SK-N-SH (cell line): ENCODE data around the gene CMC2. TPM values are rescaled to one million over a fixed set of nuclear protein-coding genes. Genes with fewer than 3 reads are reported as not detected.

ENCODE experiments used
- CTCF ChIA-PET: fragments of 300-600, 350-600 bp; formaldehyde crosslinking; extraction: SDS; loops from one replicate; lab custom pipeline; 2021; lab: Yijun Ruan, JAX
- POLR2A ChIA-PET: fragments of 350-600 bp; sonication (Branson Sonifier 250); formaldehyde crosslinking; extraction: SDS; loops from one replicate; lab custom pipeline; 2020; ENCODE audit warnings: antibody characterized with exemption, inconsistent platforms; lab: Yijun Ruan, JAX
- DNase-seq: peaks from one replicate; pipeline ENCODE4 v3.0.0; 2012
- H2AFZ ChIP-seq: fragments of 200-600 bp; sonication (generic); 2 replicates; pipeline ENCODE4 v1.8.1; 2016; ENCODE audit warnings: antibody characterized with exemption, mild to moderate bottlenecking, low read depth
- H3F3A ChIP-seq: fragments of 200-600 bp; sonication (generic); replicated peaks from 2 replicates; pipeline ENCODE3; 2016; ENCODE audit warnings: antibody characterized with exemption, mild to moderate bottlenecking; ENCODE audit not compliant: insufficient read depth
- H3K27ac ChIP-seq, 2 experiments: fragments of 200-500 bp in 1 of 2; fragments of 200-600 bp in 1 of 2; sonication (Bioruptor generic) in 1 of 2; sonication (generic), shearing (Covaris generic) in 1 of 2; 2 replicates each; pipeline versions ENCODE4 v1.5.1 to v1.6.1; 2014 to 2016; ENCODE audit warnings: low read depth in 2 of 2, inconsistent platforms in 1 of 2, low read length in 1 of 2, mild to moderate bottlenecking in 1 of 2, mixed read lengths in 1 of 2
- H3K27me3 ChIP-seq: fragments of 200-600 bp; sonication (generic), shearing (Covaris generic); 2 replicates; pipeline ENCODE4 v1.6.1; 2016; ENCODE audit warnings: mixed run types; ENCODE audit not compliant: insufficient read depth
- H3K36me3 ChIP-seq, 2 experiments: fragments of 200-500 bp in 1 of 2; fragments of 200-600 bp in 1 of 2; sonication (Bioruptor generic) in 1 of 2; sonication (generic) in 1 of 2; replicated peaks in 1 of 2; 2 replicates each; pipeline versions ENCODE3 to v1.5.1; 2014 to 2016; ENCODE audit warnings: low read length in 1 of 2, mild to moderate bottlenecking in 1 of 2; ENCODE audit not compliant: insufficient read depth in 2 of 2, control insufficient read depth in 1 of 2
- H3K4me1 ChIP-seq, 2 experiments: fragments of 200-500 bp in 1 of 2; fragments of 200-600 bp in 1 of 2; sonication (Bioruptor generic) in 1 of 2; sonication (generic), shearing (Covaris generic) in 1 of 2; 2 replicates each; pipeline versions ENCODE4 v1.5.1 to v1.6.1; 2014 to 2016; ENCODE audit warnings: low read depth in 1 of 2, low read length in 1 of 2, mixed run types in 1 of 2; ENCODE audit not compliant: insufficient read depth in 2 of 2, control insufficient read depth in 1 of 2
- H3K4me2 ChIP-seq: fragments of 200-600 bp; sonication (generic), shearing (Covaris generic); 2 replicates; pipeline ENCODE4 v1.6.1; 2017; ENCODE audit warnings: mixed run types
- H3K4me3 ChIP-seq, 2 experiments: fragments of 200-500 bp in 1 of 2; fragments of 200-600 bp in 1 of 2; sonication (Bioruptor generic) in 1 of 2; sonication (generic), shearing (Covaris generic) in 1 of 2; 2 replicates each; pipeline versions ENCODE4 v1.5.1 to v1.8.1; 2014 to 2016; ENCODE audit warnings: low read depth in 2 of 2, inconsistent platforms in 1 of 2, low read length in 1 of 2, mild to moderate bottlenecking in 1 of 2, mixed read lengths in 1 of 2, moderate library complexity in 1 of 2
- H3K79me2 ChIP-seq: fragments of 200-600 bp; sonication (generic); 2 replicates; pipeline ENCODE4 v1.8.1; 2017; ENCODE audit warnings: mild to moderate bottlenecking; ENCODE audit not compliant: insufficient read depth
- H3K9ac ChIP-seq: fragments of 200-600 bp; sonication (generic); 2 replicates; pipeline ENCODE4 v1.6.1; 2017; ENCODE audit warnings: mixed run types
- H3K9me2 ChIP-seq: fragments of 200-600 bp; sonication (generic); 2 replicates; pipeline ENCODE4 v1.6.1; 2017; ENCODE audit warnings: mixed run types
- H3K9me3 ChIP-seq: fragments of 200-600 bp; sonication (generic); 2 replicates; pipeline ENCODE4 v1.6.1; 2017; ENCODE audit warnings: mixed run types, mild to moderate bottlenecking, moderate library complexity
- H4K20me1 ChIP-seq: fragments of 200-600 bp; sonication (generic); 2 replicates; pipeline ENCODE4 v1.6.1; 2017; ENCODE audit warnings: mild to moderate bottlenecking, mixed run types; ENCODE audit not compliant: insufficient read depth
- CHD2 ChIP-seq: fragments of 150-350 bp; IDR thresholded peaks from 2 replicates; pipeline ENCODE4 v1.6.1; 2018; ENCODE audit warnings: low read length; ENCODE audit not compliant: partially characterized antibody
- EP300 ChIP-seq, 2 experiments: IDR thresholded peaks; 2 replicates each; pipeline versions ENCODE4 v1.4.0 to v1.6.1; 2012; ENCODE audit warnings: borderline replicate concordance in 1 of 2, low read depth in 1 of 2, low read length in 1 of 2
- EZH2phosphoT487 ChIP-seq: fragments of 200-600 bp; sonication (generic); IDR thresholded peaks from 2 replicates; pipeline ENCODE4 v1.6.1; 2017; ENCODE audit warnings: low read depth, mixed run types, mild to moderate bottlenecking, antibody characterized with exemption, moderate library complexity, borderline replicate concordance
- FOSL2 ChIP-seq: IDR thresholded peaks from 2 replicates; pipeline ENCODE4 v1.4.0; 2012; ENCODE audit warnings: low read depth, mild to moderate bottlenecking, moderate library complexity, borderline replicate concordance
- GABPA ChIP-seq: IDR thresholded peaks from 2 replicates; pipeline ENCODE4 v1.4.0; 2012; ENCODE audit warnings: low read depth, mild to moderate bottlenecking
- JUND ChIP-seq: IDR thresholded peaks from 2 replicates; pipeline ENCODE4 v1.4.0; 2012
- MEF2A ChIP-seq: IDR thresholded peaks from 2 replicates; pipeline ENCODE4 v1.4.0; 2012; ENCODE audit warnings: low read depth, borderline replicate concordance
- NFIC ChIP-seq: IDR thresholded peaks from 2 replicates; pipeline ENCODE4 v1.4.0; 2012; ENCODE audit warnings: borderline replicate concordance
- POLR2AphosphoS5 ChIP-seq: IDR thresholded peaks from 2 replicates; pipeline ENCODE4 v1.6.1; 2012; ENCODE audit warnings: low read depth, low read length
- RCOR1 ChIP-seq: fragments of 150-350 bp; IDR thresholded peaks from 2 replicates; pipeline ENCODE4 v1.6.1; 2017; ENCODE audit warnings: antibody characterized with exemption, low read length
- RFX5 ChIP-seq: IDR thresholded peaks from 2 replicates; pipeline ENCODE4 v1.6.1; 2012; ENCODE audit warnings: mild to moderate bottlenecking, improper control_type of control experiment, low read length
- RXRA ChIP-seq: IDR thresholded peaks from 2 replicates; pipeline ENCODE4 v1.4.0; 2012; ENCODE audit warnings: low read depth, mild to moderate bottlenecking, borderline replicate concordance
- TCF12 ChIP-seq: IDR thresholded peaks from 2 replicates; pipeline ENCODE4 v1.4.0; 2012
- YY1 ChIP-seq: IDR thresholded peaks from 2 replicates; pipeline ENCODE4 v1.4.0; 2012; ENCODE audit warnings: low read depth, mild to moderate bottlenecking
- WGBS: methylation state at CpG from one replicate; pipeline ENCODE4 v1.1.6; 2017; ENCODE audit warnings: low lambda C conversion rate; 5-methylcytosine and 5-hydroxymethylcytosine counted together
- polyA plus RNA-seq, 3 experiments: library from polyadenylated mRNA; depleted of rRNA; stranded (reverse); fragments of >200 nt; gene quantifications; 2 replicates each; pipeline ENCODE4 v1.2.3, GENCODE V29; 2012
- TF ChIP-seq, protein P1 (sequence below): fragments of 150-350 bp; IDR thresholded peaks from 2 replicates; pipeline ENCODE4 v1.6.1; 2017; ENCODE audit warnings: antibody characterized with exemption, low read length, low read depth, borderline replicate concordance
- TF ChIP-seq, protein P2 (sequence below): IDR thresholded peaks from 2 replicates; pipeline ENCODE4 v1.4.0; 2012; ENCODE audit warnings: low read depth
- TF ChIP-seq, protein P3 (sequence below): IDR thresholded peaks from 2 replicates; pipeline ENCODE4 v1.4.0; 2012; ENCODE audit warnings: low read depth, borderline replicate concordance
- TF ChIP-seq, protein P4 (sequence below): IDR thresholded peaks from 2 replicates; pipeline ENCODE4 v1.4.0; 2012; ENCODE audit warnings: low read depth, borderline replicate concordance

Gene CMC2
- polyA plus RNA-seq, 1 of the 3 experiments (the other 2 are of a cell fraction): 135 TPM

DNA sequence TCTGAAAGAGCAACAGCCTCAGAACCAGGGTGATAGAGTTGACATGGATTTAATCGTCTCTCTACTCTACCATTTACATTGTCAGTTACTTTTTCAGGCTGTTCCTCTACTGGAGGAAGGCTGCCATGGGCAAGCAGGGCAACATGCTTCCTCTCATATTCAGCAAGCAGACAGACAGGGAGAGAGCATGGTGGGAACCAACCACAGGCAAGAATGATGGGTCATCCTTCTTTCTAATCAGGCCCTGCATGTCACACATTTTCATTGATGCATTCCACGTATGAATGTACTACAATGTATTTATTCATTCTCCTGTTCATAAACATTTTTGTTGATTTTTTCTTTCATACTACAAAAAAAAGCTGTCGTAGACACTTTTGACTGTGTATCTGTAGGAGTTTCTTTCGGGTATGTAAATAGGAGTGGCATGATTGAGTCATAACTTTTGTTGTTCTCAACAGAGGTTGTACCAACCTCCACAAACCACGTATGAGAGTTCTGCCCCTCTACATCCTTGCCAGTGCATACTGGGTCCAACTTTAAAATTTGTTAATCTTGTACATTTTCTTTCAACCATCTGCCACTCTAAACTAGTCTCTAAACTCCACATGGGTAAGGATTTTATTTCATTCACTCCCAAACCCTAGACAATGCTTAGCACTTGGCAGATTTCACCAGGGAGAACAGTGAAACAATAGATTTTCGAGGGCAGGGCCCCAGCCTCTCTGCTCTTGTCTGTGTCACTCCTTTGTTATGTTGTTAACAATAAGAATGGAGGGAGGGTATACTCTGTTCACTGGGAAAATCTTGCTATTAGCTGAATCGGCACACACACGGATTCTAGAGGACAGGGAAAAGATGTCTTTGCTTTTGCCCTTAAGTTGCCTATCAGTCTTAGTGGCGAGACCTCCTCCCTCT lies 58.7 kb downstream of the CMC2 start:
- Histone ChIP-seq H3K9me3 (no peaks in the 10 kb centered on the region), H3F3A (no peaks in the 10 kb centered on the region), H3K36me3 (no peaks in the 10 kb centered on the region), H3K27ac (no peak overlapping the region), H3K4me3 (no peak overlapping the region), H4K20me1 (no peaks in the 10 kb centered on the region), H2AFZ (no peak overlapping the region), H3K4me2 (no peak overlapping the region), H3K4me1 (no peaks in the 10 kb centered on the region), H3K27me3 (no peaks in the 10 kb centered on the region), H3K79me2 (no peaks in the 10 kb centered on the region), H3K9ac (no peak overlapping the region), H3K9me2 (no peaks in the 10 kb centered on the region)
- ChIA-PET CTCF (interaction anchor here (0.6 to 1.7 kb wide), 4 partner anchors 7 to 54 kb away, joined by 3 to 10 read pairs (median 3); no protein-coding TSS in a partner anchor), POLR2A (no interaction called here)
- TF ChIP-seq POLR2AphosphoS5 (no peak), RXRA (no peak), EP300 (IDR thresholded peaks at IDR 0.05; ENCODE audit: borderline replicate concordance in 1 of 2, low read depth in 1 of 2, low read length in 1 of 2) (no peak), GABPA (no peak), RCOR1 (no peak), JUND (no peak), TCF12 (no peak), MEF2A (no peak), CHD2 (no peak), YY1 (no peak), EZH2phosphoT487 (no peak), NFIC (no peak), RFX5 (no peak), FOSL2 (no peak)
- TF ChIP-seq, protein P1, sequence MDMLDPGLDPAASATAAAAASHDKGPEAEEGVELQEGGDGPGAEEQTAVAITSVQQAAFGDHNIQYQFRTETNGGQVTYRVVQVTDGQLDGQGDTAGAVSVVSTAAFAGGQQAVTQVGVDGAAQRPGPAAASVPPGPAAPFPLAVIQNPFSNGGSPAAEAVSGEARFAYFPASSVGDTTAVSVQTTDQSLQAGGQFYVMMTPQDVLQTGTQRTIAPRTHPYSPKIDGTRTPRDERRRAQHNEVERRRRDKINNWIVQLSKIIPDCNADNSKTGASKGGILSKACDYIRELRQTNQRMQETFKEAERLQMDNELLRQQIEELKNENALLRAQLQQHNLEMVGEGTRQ: no peak
- TF ChIP-seq, protein P2, sequence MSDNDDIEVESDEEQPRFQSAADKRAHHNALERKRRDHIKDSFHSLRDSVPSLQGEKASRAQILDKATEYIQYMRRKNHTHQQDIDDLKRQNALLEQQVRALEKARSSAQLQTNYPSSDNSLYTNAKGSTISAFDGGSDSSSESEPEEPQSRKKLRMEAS: no peak
- TF ChIP-seq, protein P3, sequence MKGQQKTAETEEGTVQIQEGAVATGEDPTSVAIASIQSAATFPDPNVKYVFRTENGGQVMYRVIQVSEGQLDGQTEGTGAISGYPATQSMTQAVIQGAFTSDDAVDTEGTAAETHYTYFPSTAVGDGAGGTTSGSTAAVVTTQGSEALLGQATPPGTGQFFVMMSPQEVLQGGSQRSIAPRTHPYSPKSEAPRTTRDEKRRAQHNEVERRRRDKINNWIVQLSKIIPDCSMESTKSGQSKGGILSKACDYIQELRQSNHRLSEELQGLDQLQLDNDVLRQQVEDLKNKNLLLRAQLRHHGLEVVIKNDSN: no peak
- TF ChIP-seq, protein P4, sequence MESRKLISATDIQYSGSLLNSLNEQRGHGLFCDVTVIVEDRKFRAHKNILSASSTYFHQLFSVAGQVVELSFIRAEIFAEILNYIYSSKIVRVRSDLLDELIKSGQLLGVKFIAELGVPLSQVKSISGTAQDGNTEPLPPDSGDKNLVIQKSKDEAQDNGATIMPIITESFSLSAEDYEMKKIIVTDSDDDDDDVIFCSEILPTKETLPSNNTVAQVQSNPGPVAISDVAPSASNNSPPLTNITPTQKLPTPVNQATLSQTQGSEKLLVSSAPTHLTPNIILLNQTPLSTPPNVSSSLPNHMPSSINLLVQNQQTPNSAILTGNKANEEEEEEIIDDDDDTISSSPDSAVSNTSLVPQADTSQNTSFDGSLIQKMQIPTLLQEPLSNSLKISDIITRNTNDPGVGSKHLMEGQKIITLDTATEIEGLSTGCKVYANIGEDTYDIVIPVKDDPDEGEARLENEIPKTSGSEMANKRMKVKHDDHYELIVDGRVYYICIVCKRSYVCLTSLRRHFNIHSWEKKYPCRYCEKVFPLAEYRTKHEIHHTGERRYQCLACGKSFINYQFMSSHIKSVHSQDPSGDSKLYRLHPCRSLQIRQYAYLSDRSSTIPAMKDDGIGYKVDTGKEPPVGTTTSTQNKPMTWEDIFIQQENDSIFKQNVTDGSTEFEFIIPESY: no peak
- 64% methylated on average over 9 of the region's 9 CpGs for WGBS
- no peak for DNase-seq
